GM23338 (cell line): ENCODE measurements around the gene GSDMA. TPM values are rescaled to one million over a fixed set of nuclear protein-coding genes. Genes with fewer than 3 reads are reported as not detected.
A peak's percentile ranks its signal among the peaks of the same experiment; 100 is the strongest.

Experiments used
- ATAC-seq: fragments of 200-7000 bp; cut with Tn5 transposase; 3 replicates; pipeline ENCODE4 v1.9.1; 2020
- DNase-seq: peaks from one replicate; pipeline ENCODE4 v3.0.0-alpha.2; 2015; ENCODE audit warnings: low spot score
- H2AFZ ChIP-seq: fragments of 200-600 bp; sonication (generic); 2 replicates; pipeline ENCODE4 v1.8.0; 2016; ENCODE audit warnings: antibody characterized with exemption, mild to moderate bottlenecking, moderate library complexity
- H3F3A ChIP-seq: fragments of 200-600 bp; sonication (generic); replicated peaks from 2 replicates; pipeline ENCODE4 v1.8.0; 2017; ENCODE audit warnings: antibody characterized with exemption, mixed run types, low read depth
- H3K27ac ChIP-seq: fragments of 200-600 bp; sonication (generic); 2 replicates; pipeline ENCODE4 v1.6.1; 2016; ENCODE audit warnings: low read depth
- H3K27me3 ChIP-seq: fragments of 200-600 bp; sonication (generic); 2 replicates; pipeline ENCODE4 v1.8.0; 2016; ENCODE audit warnings: mild to moderate bottlenecking, mixed run types, moderate library complexity; ENCODE audit not compliant: insufficient read depth
- H3K36me3 ChIP-seq: fragments of 200-600 bp; sonication (generic); 2 replicates; pipeline ENCODE4 v1.8.0; 2016; ENCODE audit warnings: mild to moderate bottlenecking; ENCODE audit not compliant: insufficient read depth
- H3K4me1 ChIP-seq: fragments of 200-600 bp; sonication (generic); 2 replicates; pipeline ENCODE4 v1.8.0; 2016; ENCODE audit warnings: mild to moderate bottlenecking, moderate library complexity; ENCODE audit not compliant: insufficient read depth
- H3K4me2 ChIP-seq: fragments of 200-600 bp; sonication (generic); 2 replicates; pipeline ENCODE4 v1.7.1; 2017; ENCODE audit warnings: mixed run types
- H3K4me3 ChIP-seq: fragments of 200-600 bp; sonication (generic); 2 replicates; pipeline ENCODE4 v1.6.1; 2016; ENCODE audit warnings: mixed run types
- H3K79me2 ChIP-seq: fragments of 200-600 bp; sonication (generic); replicated peaks from 2 replicates; pipeline ENCODE4 v1.8.0; 2017; ENCODE audit warnings: mild to moderate bottlenecking; ENCODE audit not compliant: insufficient read depth
- H3K9me2 ChIP-seq: fragments of 200-600 bp; sonication (generic); 2 replicates; pipeline ENCODE4 v1.8.0; 2017; ENCODE audit not compliant: insufficient read depth
- H4K20me1 ChIP-seq: fragments of 200-600 bp; sonication (generic); replicated peaks from 2 replicates; pipeline ENCODE4 v1.8.0; 2017; ENCODE audit warnings: mild to moderate bottlenecking; ENCODE audit not compliant: insufficient read depth
- H3K27ac Mint-ChIP-seq: 2 replicates; pipeline ENCODE4 v1.8.0; 2020; ENCODE audit warnings: inconsistent platforms, mild to moderate bottlenecking, moderate library complexity, mixed read lengths
- H3K27me3 Mint-ChIP-seq: 3 replicates; pipeline ENCODE4 v1.8.0; 2022; ENCODE audit warnings: low read depth, mild to moderate bottlenecking, moderate library complexity, mixed read lengths, inconsistent platforms; ENCODE audit not compliant: insufficient read depth, poor library complexity
- H3K36me3 Mint-ChIP-seq: 3 replicates; pipeline ENCODE4 v1.8.0; 2021; ENCODE audit warnings: low read depth, mild to moderate bottlenecking, inconsistent platforms, moderate library complexity, mixed read lengths
- H3K4me1 Mint-ChIP-seq: 3 replicates; pipeline ENCODE4 v1.8.0; 2020; ENCODE audit warnings: mild to moderate bottlenecking, inconsistent platforms, mixed read lengths
- H3K4me3 Mint-ChIP-seq: 3 replicates; pipeline ENCODE4 v1.8.0; 2021; ENCODE audit warnings: moderate library complexity, mild to moderate bottlenecking, inconsistent platforms, mixed read lengths
- H3K9me3 Mint-ChIP-seq: 3 replicates; pipeline ENCODE4 v1.8.0; 2020; ENCODE audit warnings: moderate library complexity, mild to moderate bottlenecking, inconsistent platforms, mixed read lengths
- CREB1 ChIP-seq: fragments of 250-450 bp; sonication (Bioruptor Pico); IDR thresholded peaks from 2 replicates; pipeline ENCODE4 v1.5.0; 2020; ENCODE audit warnings: low read depth, mild to moderate bottlenecking, moderate library complexity
- ETS1 ChIP-seq: IDR thresholded peaks from 2 replicates; pipeline ENCODE4 v1.6.1; 2016; ENCODE audit warnings: antibody characterized with exemption
- JUNB ChIP-seq: IDR thresholded peaks from one replicate; pipeline ENCODE4 v1.6.1; 2016; ENCODE audit warnings: antibody characterized with exemption; ENCODE audit not compliant: unreplicated experiment
- NANOG ChIP-seq: IDR thresholded peaks from 2 replicates; pipeline ENCODE4 v1.6.1; 2016; ENCODE audit warnings: antibody characterized with exemption, borderline replicate concordance
- POLR2AphosphoS5 ChIP-seq: IDR thresholded peaks from 2 replicates; pipeline ENCODE4 v1.6.1; 2016; ENCODE audit warnings: antibody characterized with exemption, low read depth
- STAT1 ChIP-seq: IDR thresholded peaks from one replicate; pipeline ENCODE4 v1.6.1; 2016; ENCODE audit warnings: antibody characterized with exemption; ENCODE audit not compliant: unreplicated experiment
- ZNF114 ChIP-seq: fragments of 250-450 bp; sonication (Bioruptor Pico); IDR thresholded peaks from 2 replicates; pipeline ENCODE4 v1.5.0; 2020; ENCODE audit warnings: mild to moderate bottlenecking, moderate library complexity
- ZNF331 ChIP-seq: fragments of 250-450 bp; sonication (Bioruptor Pico); IDR thresholded peaks from 2 replicates; pipeline ENCODE4 v1.5.0; 2020; ENCODE audit warnings: low read depth, mild to moderate bottlenecking, moderate library complexity
- polyA plus RNA-seq: library from polyadenylated mRNA; unstranded; fragments of >200 nt; fragmentation: Nextera tagmentation; extraction: Ambion mirVana; gene quantifications from 2 replicates; pipeline ENCODE4 v1.2.1, GENCODE V29; 2016
- total RNA-seq: library from RNA; depleted of rRNA; stranded (reverse); fragments of >200 nt; shearing (Covaris generic); gene quantifications from 2 replicates; pipeline ENCODE4 v1.2.3, GENCODE V29; 2014
- TF ChIP-seq, protein P1 (sequence below), 2 experiments: fragments of 200-600 bp in 1 of 2; sonication (generic) in 1 of 2; conservative IDR thresholded peaks; 2 replicates each; pipeline versions ENCODE4 v1.5.1 to v1.6.1; 2016 to 2017; ENCODE audit warnings: antibody characterized with exemption in 2 of 2, low read depth in 2 of 2, mild to moderate bottlenecking in 2 of 2, moderate library complexity in 1 of 2
- TF ChIP-seq, protein P2 (sequence below): IDR thresholded peaks from one replicate; pipeline ENCODE4 v1.6.1; 2018; ENCODE audit warnings: antibody characterized with exemption; ENCODE audit not compliant: unreplicated experiment

GSDMA gene
- total and polyA plus RNA-seq, 2 experiments from 2014 or later = not detected

DNA sequence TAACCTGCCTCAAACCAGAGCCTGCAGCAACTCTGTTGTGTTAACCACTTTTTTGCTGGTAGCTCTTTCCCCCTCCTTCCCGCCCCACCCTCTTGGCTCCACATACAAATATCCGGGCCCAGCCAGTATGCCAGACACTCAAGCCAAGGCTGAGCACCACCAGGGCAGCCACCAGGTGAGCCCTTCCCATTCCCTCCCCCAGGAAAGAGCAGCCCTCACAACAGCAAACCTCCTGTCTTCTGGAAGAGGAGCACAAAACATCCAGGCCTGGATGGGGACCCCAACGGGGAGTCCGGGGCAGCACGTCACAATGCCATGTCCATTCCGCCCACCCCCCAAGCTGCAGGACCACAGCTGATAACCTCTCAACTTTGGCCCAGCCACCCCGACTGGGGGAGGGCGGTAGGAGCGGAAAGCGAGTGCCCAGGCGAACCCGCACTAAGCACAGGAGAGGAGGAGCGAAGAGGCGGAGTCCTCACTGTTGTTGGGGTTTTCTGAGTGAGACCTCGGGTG is 36.2 kb upstream of the GSDMA start:
- Mint-ChIP-seq H3K4me1 (peaks cover 42% of the 10 kb centered on the region), H3K4me3 (peak overlapping the region; percentile 85), H3K27ac (peak overlapping the region; percentile 90), H3K27me3 (peaks cover 5% of the 10 kb centered on the region), H3K9me3 (no peaks in the 10 kb centered on the region), H3K36me3 (peaks cover 23% of the 10 kb centered on the region)
- Histone ChIP-seq H3K4me1 (peaks cover 15% of the 10 kb centered on the region), H3F3A (peaks cover 7% of the 10 kb centered on the region), H3K79me2 (peaks cover 32% of the 10 kb centered on the region), H4K20me1 (peaks cover 17% of the 10 kb centered on the region), H3K27me3 (no peaks in the 10 kb centered on the region), H3K4me2 (peak overlapping the region; percentile 93), H3K4me3 (peak overlapping the region; percentile 97), H3K9me2 (no peaks in the 10 kb centered on the region), H3K36me3 (peaks cover 5% of the 10 kb centered on the region; the same call in 1 of the 2 replicates), H3K27ac (peak overlapping the region; percentile 92), H2AFZ (peak overlapping the region; percentile 72; the same call in 1 of the 2 replicates)
- TF ChIP-seq POLR2AphosphoS5 (no peak), CREB1 (CRISPR knock-in tag) (peak; percentile 46)
- DNase-seq = peak; percentile 78
- peak; percentile 59 for ATAC-seq

- Mint-ChIP-seq H3K27ac (peak within 1 kb of the TSS; percentile 97), H3K4me3 (peak within 1 kb of the TSS; percentile 85), H3K36me3 (peaks cover 18% of the 10 kb centered on the region), H3K27me3 (peaks cover 5% of the 10 kb centered on the region), H3K4me1 (peaks cover 42% of the 10 kb centered on the region), H3K9me3 (no peaks in the 10 kb centered on the region)
- Histone ChIP-seq H3K27me3 (no peaks in the 10 kb centered on the region), H3F3A (peaks cover 7% of the 10 kb centered on the region), H3K79me2 (peaks cover 32% of the 10 kb centered on the region), H3K27ac (peak within 1 kb of the TSS; percentile 93), H3K4me2 (peak within 1 kb of the TSS; percentile 94), H3K4me1 (peaks cover 15% of the 10 kb centered on the region), H3K4me3 (peak within 1 kb of the TSS; percentile 97), H3K36me3 (0 out of 2 replicates have a peak, but pooled peaks cover 4% of the 10 kb centered on the region), H2AFZ (peak within 1 kb of the TSS; percentile 89), H3K9me2 (no peaks in the 10 kb centered on the region), H4K20me1 (peaks cover 17% of the 10 kb centered on the region)
- peak; percentile 84 for ATAC-seq
- DNase-seq = peak; percentile 97
- TF ChIP-seq POLR2AphosphoS5 (peak; percentile 76), JUNB (no peak), ZNF114 (CRISPR knock-in tag) (no peak), CREB1 (CRISPR knock-in tag) (peak; percentile 100), ZNF331 (CRISPR knock-in tag) (0 out of 2 replicates have a peak, but pooled peaks have one; percentile 8), NANOG (no peak), ETS1 (peak; percentile 100), STAT1 (no peak)
- TF ChIP-seq, protein P1, sequence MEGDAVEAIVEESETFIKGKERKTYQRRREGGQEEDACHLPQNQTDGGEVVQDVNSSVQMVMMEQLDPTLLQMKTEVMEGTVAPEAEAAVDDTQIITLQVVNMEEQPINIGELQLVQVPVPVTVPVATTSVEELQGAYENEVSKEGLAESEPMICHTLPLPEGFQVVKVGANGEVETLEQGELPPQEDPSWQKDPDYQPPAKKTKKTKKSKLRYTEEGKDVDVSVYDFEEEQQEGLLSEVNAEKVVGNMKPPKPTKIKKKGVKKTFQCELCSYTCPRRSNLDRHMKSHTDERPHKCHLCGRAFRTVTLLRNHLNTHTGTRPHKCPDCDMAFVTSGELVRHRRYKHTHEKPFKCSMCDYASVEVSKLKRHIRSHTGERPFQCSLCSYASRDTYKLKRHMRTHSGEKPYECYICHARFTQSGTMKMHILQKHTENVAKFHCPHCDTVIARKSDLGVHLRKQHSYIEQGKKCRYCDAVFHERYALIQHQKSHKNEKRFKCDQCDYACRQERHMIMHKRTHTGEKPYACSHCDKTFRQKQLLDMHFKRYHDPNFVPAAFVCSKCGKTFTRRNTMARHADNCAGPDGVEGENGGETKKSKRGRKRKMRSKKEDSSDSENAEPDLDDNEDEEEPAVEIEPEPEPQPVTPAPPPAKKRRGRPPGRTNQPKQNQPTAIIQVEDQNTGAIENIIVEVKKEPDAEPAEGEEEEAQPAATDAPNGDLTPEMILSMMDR (conservative IDR thresholded peaks at IDR 0.05; ENCODE audit: low read depth in 2 of 2) = no peak
- TF ChIP-seq, protein P2, sequence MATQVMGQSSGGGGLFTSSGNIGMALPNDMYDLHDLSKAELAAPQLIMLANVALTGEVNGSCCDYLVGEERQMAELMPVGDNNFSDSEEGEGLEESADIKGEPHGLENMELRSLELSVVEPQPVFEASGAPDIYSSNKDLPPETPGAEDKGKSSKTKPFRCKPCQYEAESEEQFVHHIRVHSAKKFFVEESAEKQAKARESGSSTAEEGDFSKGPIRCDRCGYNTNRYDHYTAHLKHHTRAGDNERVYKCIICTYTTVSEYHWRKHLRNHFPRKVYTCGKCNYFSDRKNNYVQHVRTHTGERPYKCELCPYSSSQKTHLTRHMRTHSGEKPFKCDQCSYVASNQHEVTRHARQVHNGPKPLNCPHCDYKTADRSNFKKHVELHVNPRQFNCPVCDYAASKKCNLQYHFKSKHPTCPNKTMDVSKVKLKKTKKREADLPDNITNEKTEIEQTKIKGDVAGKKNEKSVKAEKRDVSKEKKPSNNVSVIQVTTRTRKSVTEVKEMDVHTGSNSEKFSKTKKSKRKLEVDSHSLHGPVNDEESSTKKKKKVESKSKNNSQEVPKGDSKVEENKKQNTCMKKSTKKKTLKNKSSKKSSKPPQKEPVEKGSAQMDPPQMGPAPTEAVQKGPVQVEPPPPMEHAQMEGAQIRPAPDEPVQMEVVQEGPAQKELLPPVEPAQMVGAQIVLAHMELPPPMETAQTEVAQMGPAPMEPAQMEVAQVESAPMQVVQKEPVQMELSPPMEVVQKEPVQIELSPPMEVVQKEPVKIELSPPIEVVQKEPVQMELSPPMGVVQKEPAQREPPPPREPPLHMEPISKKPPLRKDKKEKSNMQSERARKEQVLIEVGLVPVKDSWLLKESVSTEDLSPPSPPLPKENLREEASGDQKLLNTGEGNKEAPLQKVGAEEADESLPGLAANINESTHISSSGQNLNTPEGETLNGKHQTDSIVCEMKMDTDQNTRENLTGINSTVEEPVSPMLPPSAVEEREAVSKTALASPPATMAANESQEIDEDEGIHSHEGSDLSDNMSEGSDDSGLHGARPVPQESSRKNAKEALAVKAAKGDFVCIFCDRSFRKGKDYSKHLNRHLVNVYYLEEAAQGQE = no peak
These were observed 35.5 kb upstream of the GSDMA start, which contains the start of the genes LRRC3C and ORMDL3 for GRCh38 chr17:39927101-39927928. Gene LRRC3C (plus strand): TSS chr17:39927732. CDS start chr17:39941524, 13,792 bp downstream. Gene ORMDL3 (minus strand): TSS chr17:39927601. CDS start chr17:39924203, 3,398 bp downstream.
